H1 (cell line): ENCODE measurements around the gene TSEN2. TPM values are rescaled to one million over a fixed set of nuclear protein-coding genes. Genes with fewer than 3 reads are reported as not detected.

Experiments
- RFX5 ChIP-seq: IDR thresholded peaks from 2 replicates; pipeline ENCODE4 v1.6.1; 2011; ENCODE audit warnings: low read depth, low read length, improper control_type of control experiment, borderline replicate concordance
- SUZ12 ChIP-seq: fragments of 200-600 bp; sonication (generic); IDR thresholded peaks from 2 replicates; pipeline ENCODE4 v1.6.1; 2012; ENCODE audit warnings: mild to moderate bottlenecking, inconsistent platforms, low read length, moderate library complexity, mixed read lengths
- TBP ChIP-seq: IDR thresholded peaks from 2 replicates; pipeline ENCODE4 v1.6.1; 2011; ENCODE audit warnings: low read depth, low read length, improper control_type of control experiment
- TEAD4 ChIP-seq: IDR thresholded peaks from 2 replicates; pipeline ENCODE4 v1.6.1; 2012; ENCODE audit warnings: low read depth, low read length, inconsistent platforms, mixed read lengths
- polyA plus RNA-seq, 7 experiments: library from polyadenylated mRNA; depleted of rRNA in 3 of 7; stranded (reverse) in 5 of 7; unstranded in 2 of 7; fragments of >200 nt in 5 of 7; fragments of 200-250 nt in 2 of 7; gene quantifications; 1 replicate in 5 of 7; 2 replicates in 1 of 7; 4 replicates in 1 of 7; pipeline versions ENCODE4 v1.2.1 to v1.2.3, GENCODE V29; 2011 to 2013; ENCODE audit warnings: missing spikeins in 2 of 7, mixed read lengths in 2 of 7
- total RNA-seq: library from RNA; stranded (reverse); fragmentation: NEBNext Ultra II Directional; extraction: Animal tissue kit (Norgen Biotek cat#: 25700); gene quantifications from 2 replicates; pipeline ENCODE4 v1.2.1, GENCODE V29; 2021

The TSEN2 gene
- total and polyA plus RNA-seq, 2 of the 8 experiments (the other 6 are each of a cell fraction or from before 2014, with no cell fraction given): 16.1 to 22.4 TPM

GRCh38 chr3:12501360-12502020, 17.2 kb downstream of the TSEN2 start (continued):
- no peak for TF ChIP-seq TBP
- TF ChIP-seq SUZ12: no peak
- TF ChIP-seq TEAD4: no peak
- no peak for TF ChIP-seq RFX5
- TF ChIP-seq, all 59 proteins: peak for 0
